Activated CD4-positive, CD25-positive, alpha-beta regulatory T cell (primary cell): Measurements from ENCODE around the gene TNIK.

ENCODE experiments used
- DNase-seq, 4 experiments: peaks; one replicate each; lab custom pipeline; 2025; lab: John Stamatoyannopoulos, UW

Gene TNIK

DNA sequence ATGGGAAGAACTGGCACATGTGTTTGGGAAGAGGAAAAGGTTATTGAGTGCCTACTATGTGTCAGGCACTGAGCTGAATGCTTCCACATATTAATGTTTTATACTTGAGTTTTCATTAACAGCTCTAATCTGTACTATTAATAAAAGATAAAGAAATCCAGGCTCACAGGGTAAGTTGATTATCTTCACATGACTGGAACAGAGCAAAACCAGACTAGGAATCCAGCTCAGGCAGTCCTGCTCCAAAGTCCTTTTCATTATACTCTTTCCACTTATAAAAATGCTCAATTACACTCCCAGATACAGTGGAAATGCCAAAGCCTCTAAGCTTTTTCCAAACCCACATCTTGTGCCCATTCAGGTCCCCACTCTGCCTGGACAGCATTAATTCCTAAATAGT, 97.6 kb downstream of the TNIK start:
- DNase-seq = no peak

GRCh38 chr3:171358881-171359198, 101.4 kb downstream of the TNIK start:
- DNase-seq = no peak

GRCh38 chr3:171358181-171358880, 101.9 kb downstream of the TNIK start:
- no peak for DNase-seq

DNA sequence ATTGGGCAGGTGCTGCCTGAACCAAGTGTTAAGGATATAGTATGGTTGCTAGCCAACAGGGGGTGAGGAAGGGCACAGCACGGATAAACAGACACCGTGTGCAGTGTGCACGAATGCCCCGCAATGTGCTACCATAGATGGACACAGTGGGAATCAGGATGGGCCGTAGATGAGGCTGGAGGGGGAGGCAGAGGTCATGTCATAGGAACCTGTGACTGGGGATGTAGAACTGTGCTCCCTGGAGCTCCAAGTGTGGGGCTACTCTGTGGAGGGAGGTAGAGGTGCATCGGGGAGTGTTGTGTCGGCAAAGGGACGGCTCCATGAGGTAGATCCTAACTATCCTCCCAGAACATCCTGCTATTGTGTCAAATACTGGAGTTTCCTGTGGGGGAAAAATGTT, 102.5 kb downstream of the TNIK start:
- DNase-seq = no peak

GRCh38 chr3:171356251-171356650, 104.0 kb downstream of the TNIK start:
- no peak for DNase-seq

DNA sequence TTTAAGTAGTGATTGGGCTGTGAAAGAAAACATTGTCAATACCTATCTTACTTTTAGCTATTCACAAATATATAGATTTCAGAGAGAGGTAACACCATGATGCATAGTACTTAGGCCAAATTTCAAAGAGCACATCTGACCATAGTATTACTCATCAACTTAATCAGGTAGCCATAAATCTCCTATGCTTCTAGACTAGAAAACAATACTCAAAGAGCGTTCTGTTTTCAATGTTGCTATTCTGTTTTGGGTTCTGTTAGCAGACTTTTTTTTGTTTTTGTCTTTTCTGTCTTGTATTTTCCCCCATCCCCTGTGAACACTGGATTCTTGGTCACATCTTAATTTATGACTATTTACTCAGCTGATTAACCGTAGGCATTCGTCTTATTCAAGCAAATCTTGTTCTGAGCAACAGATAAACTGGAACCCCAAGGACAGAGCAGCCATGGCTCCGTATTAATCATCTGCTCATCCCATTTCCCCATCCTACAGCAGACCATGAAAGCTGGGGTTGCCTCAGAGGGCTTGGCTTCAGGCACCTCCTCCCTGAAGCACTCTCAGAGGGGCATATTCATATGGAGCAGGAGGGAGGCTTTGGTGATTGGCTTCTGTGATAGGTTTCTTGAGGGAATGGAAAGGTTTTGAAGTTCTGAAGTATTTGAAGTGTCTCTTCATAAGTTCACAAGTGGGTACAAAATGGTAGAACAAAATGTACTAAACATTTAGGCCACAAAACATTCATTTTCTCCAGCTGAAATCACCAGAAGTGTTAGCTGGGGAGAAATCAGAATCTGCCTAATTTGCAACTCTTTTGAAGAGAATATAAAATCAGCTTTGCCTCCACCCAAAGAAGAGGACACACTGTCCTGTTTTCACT, 105.3 kb downstream of the TNIK start:
- DNase-seq = no peak

DNA sequence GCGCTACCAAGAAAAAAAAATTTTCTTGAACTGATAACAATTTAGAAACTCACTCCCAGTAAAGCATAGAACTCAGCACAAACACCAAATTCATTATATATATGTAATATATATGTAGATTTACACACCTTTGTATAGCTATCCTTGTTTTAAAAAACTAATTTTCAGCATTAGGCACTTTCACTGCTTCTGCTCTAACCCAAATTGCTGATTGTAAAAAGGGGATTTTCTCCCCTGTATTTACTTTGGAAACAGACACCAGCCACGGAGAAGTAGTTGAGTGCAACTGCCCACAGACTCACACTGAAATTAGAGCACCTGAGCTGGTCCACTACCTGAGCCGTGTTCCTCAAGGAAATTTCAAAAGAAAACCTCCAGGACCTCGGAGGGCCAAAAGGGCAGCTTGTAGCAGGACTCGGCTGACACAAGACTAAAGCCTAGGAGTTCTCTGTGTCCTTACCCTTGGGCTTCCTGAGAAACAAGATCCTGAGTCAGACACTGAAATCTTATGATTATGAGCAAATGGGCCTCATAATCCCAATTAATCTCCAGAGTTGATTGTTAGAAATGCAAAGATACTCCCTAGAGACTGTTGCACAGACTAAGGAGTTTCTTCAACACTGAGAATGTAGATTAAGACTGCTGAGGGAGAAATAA, 106.0 kb downstream of the TNIK start:
- no peak for DNase-seq

GRCh38 chr3:171353423-171353822, 106.8 kb downstream of the TNIK start:
- DNase-seq = no peak

- no peak for DNase-seq
Observed at GRCh38 chr3:171352387-171352935, 107.7 kb downstream of the TNIK start.

DNA sequence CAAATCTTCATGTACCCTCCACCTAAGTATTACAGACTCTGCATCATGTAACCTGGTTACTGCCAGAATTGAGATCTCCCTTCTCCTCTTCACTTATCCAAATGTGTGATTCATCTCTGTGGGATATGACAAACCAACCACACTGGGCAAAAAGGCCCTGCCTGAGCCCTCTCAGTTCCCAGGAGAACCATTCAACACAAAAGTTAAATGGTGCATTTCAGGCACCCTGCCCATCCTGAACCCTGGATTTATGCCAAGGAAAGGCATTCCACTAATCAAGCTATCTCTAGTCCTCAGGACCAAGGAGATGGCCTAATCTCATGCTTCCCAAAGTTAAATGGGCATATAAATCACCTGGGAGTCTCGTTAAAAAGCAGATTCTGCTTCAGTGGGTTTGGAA, 108.5 kb downstream of the TNIK start:
- DNase-seq = no peak

DNA sequence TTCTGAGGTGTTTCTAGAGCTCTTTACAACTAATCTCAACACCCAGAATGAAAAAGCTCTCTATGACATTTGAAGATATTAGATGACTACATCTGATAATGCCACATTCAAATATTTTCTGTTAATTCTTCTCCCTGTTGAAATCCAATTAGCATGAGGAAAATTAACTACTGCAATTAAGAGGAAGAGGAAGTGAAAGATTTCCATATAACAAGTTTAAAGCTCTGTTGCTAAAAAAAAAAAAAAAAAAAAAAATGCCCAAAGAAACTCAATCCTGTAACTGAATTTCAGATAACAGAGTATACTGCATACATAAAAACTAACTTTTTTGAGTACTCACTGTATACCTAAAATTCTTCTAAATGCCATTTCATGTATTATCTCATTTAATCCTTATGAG, 109.8 kb downstream of the TNIK start:
- DNase-seq = no peak

- no peak for DNase-seq
Observed at GRCh38 chr3:171349392-171349791, 110.8 kb downstream of the TNIK start.

DNA sequence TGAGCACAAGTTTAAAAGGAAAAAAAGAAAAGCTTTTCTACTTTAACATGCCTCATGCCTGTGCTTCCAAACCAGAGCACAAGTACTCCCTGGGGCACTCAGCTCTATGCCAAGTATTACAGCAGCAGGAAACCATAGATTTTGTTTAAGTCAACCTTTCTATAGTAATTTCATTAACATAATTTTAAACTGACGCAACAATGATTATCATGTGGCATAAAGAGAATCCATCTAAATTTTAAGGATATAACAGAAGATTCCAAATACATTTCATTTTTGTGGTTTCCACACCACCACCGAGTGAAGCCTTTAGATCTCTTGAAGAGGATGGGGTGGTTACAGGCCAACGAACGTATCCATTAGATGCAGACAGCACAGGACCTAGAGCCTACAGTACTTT, 112.1 kb downstream of the TNIK start:
- DNase-seq = no peak

DNA sequence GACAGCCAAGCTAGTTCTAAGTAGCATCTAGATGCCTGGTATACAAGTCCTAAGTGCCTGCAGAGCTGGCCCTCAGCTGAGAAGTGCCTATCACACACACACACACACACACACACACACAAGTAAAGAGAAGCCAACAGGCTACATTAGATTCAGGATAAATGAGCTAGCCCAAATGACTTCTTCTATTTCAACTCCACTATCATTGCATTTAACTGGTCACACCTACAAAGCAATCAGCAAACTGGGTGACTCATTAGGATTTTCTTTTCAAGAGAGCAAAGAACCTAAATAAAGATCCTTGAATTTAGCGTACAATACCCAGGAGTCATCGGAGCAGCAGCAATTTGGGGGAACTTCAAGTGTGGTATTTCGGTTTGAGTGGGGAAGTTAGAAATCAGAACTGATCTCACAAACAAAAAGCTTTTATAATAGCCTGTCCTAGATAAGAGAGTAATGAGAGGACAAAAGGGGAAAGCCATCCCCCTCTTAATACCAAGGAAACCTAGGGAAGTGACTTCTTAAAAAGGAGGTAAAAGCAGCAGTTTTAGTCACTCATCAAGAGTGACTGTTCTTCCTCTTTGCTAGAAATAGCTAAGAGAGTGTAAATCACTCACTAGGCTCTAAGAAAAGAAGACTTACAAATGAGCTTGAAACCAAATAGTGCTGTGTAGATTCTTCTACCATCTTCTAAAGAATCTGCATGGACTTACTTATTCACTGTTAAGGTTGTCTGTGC, 112.7 kb downstream of the TNIK start:
- DNase-seq = no peak

GRCh38 chr3:171346582-171347300, 113.5 kb downstream of the TNIK start:
- DNase-seq = no peak

DNA sequence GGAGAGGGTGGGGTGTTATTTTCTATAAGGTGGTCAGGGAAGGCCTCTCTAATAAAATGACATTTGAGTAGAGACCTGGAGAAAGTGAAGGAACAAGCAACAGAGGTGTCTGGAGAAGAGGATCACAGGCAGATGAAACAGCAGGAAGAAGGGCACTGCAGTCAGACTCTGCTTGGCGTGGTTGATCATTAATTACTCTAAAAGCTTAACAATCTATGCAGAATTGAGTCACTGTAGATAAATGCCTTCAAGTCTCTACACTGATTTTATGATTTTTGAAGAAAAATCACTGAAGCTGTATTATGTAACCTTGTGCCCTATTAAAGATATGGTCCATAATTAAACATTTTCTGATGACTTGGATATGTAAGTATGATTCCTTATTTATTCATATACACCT, 114.2 kb downstream of the TNIK start:
- DNase-seq = no peak

DNA sequence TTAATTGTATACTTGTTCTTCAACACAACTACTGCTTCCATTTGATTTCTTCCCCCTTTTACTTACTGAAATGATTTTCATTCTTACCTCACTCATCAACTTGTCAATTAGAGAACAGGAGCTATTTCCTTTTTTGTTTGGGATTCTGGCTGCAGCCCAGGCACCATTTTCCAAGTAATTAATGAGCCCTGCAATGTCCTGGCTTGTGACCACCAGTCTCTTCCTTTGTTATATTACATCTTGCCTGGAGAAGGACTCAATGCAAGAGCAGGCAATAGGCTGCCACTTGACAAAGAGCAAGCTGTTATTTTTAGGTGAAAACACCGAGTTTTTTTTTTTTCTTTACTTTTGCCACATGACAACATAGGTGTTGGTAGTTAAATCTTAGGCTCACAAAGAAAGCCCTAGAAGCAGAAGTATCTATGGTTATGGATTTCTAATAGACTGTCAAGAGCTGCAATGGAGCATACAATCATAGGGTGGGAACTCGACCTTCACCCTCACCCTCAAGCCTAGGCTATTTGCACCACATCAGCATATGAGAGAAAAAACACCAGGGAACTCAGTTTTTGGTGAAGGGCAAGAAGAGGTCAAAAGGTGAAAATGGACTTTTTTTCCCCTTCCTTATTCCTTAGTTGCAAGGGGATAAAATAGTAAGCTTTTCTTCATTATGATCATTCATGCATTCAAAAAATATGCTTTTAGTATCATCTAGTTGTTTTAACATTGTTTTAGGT, 114.9 kb downstream of the TNIK start:
- no peak for DNase-seq

GRCh38 chr3:171343693-171344092, 116.5 kb downstream of the TNIK start:
- no peak for DNase-seq

GRCh38 chr3:171342783-171343420, 117.3 kb downstream of the TNIK start:
- no peak for DNase-seq

GRCh38 chr3:171342200-171342599, 118.0 kb downstream of the TNIK start:
- DNase-seq = no peak
